Activated effector memory CD4-positive, alpha-beta T cell treated with anti-CD3 and anti-CD28 coated beads, Interleukin-2, amount 50 U/mL, for 16 hours (primary cell): ENCODE data around the gene ZACN.
"Not testable (repeated sequence)": the region's sequence is repeated elsewhere in the genome, so short reads cannot be mapped to it uniquely, and the experiment has no call there.

ENCODE experiments used
- DNase-seq: peaks from one replicate; pipeline ENCODE4 v3.0.0-alpha.2; 2020

ZACN gene

DNA sequence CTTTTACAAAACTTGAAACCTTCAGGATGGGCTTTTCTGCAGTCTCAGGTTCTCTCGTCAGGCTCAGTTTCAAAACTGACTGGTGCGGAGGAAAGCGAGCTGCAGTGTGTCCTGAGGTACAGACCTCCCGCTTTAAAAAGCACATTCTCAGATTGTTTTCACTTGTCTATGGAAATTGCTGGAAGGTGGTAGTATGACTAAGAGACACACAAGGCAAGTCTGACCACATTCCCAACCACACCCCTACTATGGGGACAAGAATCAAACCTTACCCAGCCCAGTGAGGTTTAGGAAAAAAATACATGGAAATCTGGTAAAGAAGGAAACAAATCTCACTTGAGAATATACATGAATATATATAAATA is 24.9 kb upstream of the ZACN start:
- DNase-seq, result no peak

DNA sequence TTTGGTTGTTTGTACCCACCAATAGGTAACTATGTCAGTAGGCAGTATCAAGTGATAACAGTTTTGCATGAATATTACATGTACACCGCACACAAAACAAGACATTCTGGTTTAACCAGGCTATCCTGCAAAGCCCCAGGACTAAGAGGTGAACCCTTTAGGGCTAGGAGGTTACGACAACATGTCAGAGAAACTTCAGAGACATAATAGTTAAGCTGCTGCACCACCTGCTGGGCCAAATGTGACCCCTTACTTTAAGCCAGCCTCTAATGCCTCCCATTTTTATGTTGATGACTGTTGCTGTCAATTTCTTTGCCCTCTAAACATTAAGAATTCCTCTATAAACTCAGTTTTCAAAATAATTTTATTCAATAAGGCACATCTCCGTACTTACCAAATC is 22.1 kb upstream of the ZACN start:
- DNase-seq, result no peak

DNA sequence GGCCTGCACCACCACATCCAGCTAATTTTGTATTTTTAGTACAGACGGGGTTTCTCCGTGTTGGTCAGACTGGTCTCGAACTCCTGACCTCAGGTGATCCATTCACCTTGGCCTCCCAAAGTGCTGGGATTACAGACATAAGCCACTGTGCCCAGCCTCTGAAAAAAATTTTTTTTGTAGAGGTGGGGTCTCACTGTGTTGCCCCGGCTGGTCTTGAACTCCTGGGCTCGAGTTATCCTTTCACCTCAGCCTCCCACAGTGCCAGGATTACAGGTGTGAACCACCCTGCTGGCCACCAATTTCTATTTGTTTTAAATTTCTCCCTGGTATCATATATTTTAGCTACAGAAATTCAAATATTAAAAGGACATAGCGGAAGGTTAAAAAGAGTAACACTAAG is 20.7 kb upstream of the ZACN start:
- DNase-seq, result not testable (repeated sequence)

DNA sequence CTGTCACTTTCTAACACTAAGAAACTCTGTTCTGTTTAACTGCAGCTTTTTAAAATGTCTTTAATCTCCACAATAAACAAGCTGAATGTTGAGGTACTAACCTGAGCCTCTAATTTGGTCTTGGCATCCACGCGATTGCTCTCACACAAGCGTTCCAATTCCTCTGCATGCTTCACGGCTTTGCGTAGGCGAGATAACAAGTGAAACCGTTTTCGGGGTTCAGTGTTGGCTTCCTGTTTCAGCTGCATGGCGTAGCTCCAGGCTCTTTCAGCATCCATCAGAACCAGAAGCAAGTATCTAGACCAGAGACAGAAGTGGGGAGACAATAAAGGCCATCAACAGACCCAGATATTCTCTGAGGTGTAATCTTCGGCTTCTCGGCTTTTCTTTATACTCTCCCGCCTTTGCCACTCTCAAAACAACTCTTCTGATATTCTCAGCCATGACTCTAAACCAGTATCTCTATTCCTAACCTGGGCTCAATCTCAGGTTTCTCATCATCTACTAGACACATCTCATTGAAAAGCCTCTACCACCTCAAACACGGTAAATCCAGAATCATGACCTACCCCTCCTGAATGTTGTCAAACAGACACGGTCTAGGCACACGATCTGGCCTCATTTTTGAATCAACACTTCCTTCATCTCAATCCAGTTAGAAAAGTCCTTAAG is 15.0 kb upstream of the ZACN start:
- peak; percentile 84 for DNase-seq

DNA sequence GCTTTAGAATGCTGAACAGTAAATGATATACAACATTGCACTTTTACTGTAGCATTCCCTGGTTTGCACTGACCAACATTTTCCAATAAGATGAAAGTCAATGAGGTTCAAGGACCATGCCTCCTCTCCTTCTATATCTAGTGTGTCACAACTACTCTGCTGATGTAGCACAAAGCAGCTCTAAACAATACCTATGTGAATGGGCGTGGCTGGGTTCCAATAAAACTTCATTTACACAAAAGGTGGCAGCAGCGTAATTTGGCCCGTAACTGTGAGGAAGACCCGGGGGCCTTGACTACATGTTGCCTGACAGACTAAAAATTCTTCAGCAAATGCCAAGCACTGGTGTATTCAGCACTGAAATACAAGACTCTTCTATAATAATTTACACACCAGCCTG is 13.2 kb upstream of the ZACN start:
- DNase-seq, result no peak

DNA sequence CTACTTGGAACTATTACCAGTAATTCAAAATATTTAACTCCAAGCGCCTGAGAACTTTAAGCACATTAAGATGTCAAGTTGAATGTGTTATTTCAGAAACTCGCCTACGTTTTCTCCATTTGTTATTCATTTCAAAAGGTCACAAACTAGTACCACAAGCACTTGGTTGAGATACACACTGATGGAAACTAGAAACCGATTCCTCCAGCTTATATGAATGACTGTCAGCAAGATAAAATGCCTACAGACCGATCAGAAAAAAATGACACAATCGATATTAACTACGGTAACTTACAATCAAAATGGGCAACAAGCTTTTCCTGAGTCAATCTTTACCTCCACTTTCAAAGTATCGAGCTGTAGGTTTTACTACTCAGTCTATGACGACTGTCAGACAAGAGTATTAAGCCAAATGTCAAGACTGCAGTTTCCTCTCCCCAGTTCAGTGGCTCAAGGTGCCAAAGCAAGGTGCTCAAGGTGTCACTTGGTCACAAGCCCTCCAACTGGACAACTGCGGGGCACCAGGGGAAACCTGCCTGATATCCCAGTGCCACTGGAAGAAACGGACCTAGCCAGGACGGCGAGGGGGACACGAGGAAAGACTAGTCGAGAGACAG is 7.3 kb upstream of the ZACN start:
- DNase-seq, result peak; percentile 74

DNA sequence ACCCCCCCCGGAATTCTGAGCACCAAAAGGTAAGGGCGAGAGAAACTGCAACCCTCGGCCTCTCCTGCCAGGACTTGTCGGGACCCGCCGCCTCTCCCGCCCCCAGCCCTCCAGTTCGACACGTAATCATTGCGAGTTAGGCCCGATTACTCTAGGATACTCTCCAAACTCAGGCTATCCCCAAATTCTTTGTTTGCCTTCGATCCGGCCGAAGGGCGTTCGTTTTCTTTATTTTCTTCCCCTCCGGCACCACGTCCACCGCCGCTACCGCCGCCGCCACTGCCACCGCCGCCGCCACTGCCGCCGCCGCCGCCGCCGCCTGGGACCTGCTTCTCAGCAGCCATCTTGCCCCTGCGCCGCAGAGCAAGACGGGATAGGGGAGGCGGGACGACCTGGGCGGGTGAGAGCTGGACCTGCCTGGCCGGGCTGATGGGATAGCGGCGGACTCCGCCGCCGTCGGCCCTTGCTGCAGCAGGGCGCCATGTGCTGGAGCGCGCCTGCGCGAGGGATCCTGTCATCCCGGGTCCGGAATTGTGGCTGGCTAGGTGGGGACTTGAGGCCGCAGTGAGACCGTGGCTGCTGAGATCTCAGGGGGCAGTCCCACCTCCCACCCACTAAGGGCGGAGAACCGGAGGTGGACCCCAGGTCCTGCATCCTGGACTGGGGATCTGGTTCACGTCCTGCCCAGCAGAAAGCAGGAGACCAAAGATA is 6.7 kb upstream of the ZACN start, which contains the start of gene SRP68:
TSS of gene SRP68 (minus strand) at position 370 of the 711 bp plus-strand sequence. CDS start at position 344, 26 bp downstream.
- peak; percentile 95 for DNase-seq

DNA sequence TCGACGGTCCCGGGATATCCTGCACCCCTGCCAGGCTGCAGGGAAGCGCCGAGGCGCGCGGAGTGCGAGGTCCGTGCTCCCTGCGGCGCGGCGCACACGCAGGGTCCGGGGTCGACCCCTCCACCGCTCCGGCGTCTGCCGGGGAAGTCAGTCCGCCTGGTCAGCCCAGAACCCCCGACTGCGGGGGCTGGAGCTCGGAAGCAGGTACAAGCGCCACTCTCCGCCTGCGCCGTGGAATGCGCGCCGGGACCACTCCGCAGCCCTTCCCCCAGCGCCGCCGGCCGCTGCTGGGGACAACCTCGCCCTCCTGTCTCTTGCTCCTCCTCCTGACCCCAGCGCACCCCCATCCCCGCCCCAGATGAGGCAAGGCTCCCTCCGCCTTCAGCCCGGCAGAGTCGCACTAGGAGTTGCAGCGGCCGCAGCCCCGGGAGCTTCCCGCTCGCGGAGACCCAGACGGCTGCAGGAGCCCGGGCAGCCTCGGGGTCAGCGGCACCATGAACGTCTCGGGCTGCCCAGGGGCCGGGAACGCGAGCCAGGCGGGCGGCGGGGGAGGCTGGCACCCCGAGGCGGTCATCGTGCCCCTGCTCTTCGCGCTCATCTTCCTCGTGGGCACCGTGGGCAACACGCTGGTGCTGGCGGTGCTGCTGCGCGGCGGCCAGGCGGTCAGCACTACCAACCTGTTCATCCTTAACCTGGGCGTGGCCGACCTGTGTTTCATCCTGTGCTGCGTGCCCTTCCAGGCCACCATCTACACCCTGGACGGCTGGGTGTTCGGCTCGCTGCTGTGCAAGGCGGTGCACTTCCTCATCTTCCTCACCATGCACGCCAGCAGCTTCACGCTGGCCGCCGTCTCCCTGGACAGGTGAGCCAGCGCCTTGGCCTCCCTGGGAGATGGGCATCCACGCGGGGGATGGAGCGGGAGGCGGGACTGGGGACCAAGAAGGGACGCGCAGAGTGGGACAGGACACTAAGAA is 4.3 kb upstream of the ZACN start, which contains the start of gene GALR2:
TSS of gene GALR2 (plus strand) at position 392 of the 974 bp plus-strand sequence. CDS start at position 495, 103 bp downstream.
- no peak for DNase-seq

DNA sequence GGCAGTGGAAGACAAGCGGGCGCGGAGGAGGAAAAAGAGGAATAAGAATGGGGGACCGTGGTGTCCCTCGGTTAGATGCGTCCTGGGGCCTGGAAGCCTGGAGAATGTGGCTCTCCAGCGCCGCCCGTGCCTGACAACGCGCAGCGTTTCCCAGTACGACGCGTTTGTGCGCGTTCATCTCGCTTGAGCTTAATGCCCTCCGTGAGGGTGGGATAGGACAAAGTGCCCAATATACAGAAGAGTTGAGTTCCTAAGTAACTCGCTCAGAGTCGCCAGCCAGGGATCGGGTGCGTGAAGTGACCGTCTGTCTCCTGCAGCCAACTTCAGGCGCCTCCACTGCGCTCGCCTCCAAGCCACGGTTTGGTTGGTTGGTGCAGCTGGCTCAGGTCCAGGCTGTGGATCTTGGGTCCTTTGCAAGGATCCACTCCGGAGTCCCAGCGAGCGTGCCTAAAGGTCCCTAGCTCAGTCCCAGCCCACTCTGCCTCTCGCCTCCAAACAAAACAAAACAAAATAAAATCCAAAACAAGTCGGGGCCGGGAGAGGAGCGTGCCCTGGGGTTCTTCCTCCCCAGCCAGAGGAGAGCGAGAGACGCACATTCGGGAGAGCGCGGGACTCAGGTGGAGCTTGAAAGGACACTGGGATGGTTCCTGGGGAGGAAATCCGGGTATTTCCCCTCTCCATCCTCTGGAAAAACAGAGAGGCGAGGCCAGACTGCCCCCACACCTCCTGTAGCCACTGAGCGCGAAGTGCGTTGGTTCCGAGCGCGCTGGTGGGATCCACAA is 3.4 kb upstream of the ZACN start:
- no peak for DNase-seq

DNA sequence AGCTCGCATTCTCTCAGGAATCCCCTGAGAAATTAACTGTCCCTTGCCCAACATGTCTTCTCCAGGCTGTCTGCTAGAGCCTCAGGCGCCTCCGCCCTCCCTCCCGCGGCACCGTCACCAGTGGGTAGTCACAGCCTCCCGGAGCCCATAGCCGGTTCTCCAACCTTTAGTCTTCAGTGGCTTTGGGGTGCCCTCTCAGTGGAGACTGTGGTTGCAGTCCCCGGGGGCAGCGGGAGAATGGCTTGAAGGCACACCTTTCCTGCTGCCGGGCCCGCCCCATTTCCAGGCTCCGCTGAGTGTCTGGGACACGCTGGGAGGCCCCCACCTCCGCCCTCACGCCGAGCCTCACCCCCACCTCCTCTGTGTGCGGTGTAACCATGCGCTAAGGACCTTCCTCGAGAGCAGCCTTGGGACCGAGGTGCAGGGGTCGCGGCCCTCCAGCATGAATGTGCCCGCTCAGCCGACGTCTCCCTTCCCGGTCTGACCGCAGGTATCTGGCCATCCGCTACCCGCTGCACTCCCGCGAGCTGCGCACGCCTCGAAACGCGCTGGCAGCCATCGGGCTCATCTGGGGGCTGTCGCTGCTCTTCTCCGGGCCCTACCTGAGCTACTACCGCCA is 2.7 kb upstream of the ZACN start:
- DNase-seq, result no peak

DNA sequence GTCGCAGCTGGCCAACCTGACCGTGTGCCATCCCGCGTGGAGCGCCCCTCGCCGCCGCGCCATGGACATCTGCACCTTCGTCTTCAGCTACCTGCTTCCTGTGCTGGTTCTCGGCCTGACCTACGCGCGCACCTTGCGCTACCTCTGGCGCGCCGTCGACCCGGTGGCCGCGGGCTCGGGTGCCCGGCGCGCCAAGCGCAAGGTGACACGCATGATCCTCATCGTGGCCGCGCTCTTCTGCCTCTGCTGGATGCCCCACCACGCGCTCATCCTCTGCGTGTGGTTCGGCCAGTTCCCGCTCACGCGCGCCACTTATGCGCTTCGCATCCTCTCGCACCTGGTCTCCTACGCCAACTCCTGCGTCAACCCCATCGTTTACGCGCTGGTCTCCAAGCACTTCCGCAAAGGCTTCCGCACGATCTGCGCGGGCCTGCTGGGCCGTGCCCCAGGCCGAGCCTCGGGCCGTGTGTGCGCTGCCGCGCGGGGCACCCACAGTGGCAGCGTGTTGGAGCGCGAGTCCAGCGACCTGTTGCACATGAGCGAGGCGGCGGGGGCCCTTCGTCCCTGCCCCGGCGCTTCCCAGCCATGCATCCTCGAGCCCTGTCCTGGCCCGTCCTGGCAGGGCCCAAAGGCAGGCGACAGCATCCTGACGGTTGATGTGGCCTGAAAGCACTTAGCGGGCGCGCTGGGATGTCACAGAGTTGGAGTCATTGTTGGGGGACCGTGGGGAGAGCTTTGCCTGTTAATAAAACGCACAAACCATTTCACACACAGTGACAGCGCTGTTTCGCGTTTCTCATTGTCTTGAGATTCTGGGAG is 2.0 kb upstream of the ZACN start:
- DNase-seq, result peak; percentile 74

DNA sequence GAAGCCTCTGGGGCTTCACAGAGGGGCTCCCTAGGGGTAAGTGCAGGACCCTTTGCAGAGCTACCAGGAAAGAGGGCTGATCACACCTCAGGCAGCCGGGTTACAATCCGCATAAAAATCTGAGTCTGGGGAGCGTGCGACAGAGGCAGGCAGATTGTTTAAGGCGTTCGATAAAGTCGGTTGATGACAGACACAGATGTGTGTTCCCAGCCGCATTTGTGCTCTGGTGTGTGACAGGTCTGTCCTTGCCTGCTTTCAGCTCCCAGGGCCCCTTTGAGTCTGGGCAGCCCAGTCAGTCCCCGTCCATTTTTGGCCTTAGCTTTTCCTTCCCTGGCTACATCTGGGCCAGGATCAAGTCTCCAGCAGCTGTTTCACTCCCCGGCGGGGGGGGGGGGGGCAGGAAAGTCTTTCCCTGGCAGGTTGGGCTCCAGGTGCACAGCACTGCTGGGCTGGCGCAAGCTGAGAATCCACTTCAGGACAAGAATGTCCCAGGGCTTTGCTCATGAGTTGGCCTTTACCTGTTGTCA is 1.3 kb upstream of the ZACN start:
- no peak for DNase-seq

DNA sequence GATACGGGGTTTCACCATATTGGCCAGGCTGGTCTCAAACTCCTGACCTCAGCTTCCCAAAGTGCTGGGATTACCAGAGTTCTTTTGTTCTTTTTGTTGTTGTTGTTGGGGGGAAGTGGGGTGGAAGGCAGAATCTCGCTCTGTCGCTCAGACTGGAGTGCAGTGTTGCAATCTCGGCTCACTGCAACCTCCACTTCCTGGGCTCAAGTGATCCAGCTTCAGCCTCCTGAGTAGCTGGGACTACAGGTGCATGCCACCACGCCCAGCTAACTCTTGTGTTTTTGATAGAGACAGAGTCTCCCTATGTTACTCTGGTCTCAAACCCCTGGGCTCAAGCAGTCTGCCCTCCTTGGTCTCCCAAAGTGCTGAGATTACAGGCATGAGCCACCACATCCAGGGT is 612 bp upstream of the ZACN start:
- not testable (repeated sequence) for DNase-seq

DNA sequence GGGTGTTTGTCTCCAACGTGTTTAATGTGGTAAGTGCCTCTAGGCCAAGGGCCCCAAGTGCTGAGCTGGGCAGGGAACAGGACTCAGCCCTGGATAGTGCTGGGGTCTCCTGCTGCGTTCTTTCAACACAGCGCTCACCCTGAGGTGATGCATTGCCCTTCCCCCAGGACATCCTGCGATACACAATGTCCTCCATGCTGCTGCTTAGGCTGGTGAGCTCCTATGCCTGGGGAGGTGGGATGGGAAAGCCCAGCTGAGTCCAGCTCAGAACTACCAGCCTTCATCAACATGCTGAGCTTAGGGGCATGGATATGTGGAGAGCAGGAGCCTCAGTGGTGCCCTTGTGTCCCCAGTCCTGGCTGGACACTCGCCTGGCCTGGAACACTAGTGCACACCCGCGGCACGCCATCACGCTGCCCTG is 563 bp downstream of the ZACN start:
- DNase-seq, result no peak

DNA sequence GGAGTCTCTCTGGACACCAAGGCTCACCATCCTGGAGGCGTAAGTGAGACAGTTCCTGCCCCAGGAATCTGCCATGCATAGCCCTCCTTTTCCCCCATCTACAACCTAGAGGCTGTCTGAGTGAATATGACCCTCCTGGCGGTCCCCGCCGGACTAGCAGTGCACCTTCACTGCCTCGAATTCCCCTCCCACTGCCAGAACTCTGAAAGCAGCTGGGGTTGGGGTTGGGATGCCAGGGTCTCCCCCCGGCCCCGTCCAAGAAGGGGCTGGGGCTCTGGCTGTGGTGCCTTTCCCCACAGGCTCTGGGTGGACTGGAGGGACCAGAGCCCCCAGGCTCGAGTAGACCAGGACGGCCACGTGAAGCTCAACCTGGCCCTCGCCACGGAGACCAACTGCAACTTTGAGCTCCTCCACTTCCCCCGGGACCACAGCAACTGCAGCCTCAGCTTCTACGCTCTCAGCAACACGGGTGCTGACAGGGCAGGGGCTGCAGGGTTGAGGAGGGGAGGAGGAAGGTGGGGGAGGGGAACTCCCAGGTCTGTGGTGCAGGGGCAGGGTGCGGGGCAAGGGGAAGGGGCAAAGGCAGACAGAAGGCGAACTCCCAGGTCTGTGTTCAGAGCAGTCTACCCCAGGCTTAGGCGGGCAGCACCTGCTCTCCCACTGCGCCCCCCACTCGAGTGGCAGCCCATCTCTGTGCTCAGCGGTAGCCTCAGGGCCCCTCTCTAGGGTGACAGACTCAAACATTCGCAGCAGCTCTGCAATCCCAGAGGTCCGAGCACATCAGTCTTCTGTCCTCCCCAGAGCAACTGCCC is 1.2 kb downstream of the ZACN start:
- DNase-seq, result no peak

DNA sequence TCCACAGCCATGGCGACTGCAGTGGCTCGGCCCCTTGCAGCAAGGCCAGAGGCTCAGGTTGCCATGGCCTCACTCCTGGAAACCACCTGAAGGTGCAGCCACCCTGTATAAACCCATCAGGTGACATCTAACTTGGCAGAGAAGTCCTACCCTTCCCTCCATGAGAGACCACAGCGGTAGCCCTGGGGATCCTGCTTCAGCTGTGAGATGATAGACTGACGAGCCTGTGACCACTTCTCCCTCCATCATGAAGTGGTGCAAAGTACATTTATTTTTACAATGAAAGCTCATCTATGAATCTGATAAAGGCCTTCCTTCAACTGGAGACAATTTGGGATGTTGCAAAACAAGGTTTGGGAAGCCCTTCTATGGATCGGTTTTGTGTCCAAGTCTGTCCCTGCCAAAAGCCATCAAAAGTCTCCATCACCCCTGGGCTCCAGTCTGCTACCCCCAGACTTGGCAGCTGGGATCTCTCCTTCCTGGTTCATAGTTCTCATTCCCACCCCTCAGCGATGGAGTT is 1.8 kb downstream of the ZACN start:
- no peak for DNase-seq

DNA sequence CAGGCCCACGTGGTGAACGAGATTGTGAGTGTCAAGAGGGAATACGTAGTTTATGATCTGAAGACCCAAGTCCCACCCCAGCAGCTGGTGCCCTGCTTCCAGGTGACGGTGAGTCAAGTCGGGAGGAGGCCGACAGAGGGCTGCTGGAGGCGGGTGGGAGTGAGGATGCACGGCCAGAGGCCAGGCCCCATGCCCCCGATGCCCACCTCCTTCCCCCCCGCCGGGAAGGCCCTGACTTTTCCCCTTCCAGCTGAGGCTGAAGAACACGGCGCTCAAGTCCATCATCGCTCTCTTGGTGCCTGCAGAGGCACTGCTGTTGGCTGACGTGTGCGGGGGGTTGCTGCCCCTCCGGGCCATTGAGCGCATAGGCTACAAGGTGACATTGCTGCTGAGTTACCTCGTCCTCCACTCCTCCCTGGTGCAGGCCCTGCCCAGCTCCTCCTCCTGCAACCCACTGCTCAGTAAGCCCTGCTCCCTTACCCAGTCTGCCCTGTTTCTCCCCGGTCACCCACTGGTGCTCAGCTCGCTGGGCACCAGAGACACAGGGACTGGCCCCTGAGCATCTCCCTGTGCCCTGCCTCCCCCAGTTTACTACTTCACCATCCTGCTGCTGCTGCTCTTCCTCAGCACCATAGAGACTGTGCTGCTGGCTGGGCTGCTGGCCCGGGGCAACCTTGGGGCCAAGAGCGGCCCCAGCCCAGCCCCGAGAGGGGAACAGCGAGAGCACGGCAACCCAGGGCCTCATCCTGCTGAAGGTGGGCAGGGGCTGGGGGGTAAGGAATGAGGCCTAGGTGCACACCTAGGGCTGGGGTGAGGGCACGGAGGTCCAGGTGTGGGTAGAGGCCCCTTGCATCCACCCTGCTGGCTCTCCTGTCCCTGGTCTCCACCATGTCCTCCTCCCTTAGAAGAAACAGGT is 2.6 kb downstream of the ZACN start:
- DNase-seq, result no peak
